Activated CD4-positive, alpha-beta T cell treated with anti-CD3 and anti-CD28 coated beads for 48 hours (primary cell): ENCODE results near the gene DMBT1.

ENCODE experiments used
- DNase-seq: peaks from one replicate; pipeline ENCODE4 v3.0.0-alpha.2; 2020

The DMBT1 gene

GRCh38 chr10:122560279-122560804, at the start of gene DMBT1:
DMBT1 (plus strand) TSS chr10:122560754; CDS start chr10:122560771, 17 bp downstream.
- no peak for DNase-seq

DNA sequence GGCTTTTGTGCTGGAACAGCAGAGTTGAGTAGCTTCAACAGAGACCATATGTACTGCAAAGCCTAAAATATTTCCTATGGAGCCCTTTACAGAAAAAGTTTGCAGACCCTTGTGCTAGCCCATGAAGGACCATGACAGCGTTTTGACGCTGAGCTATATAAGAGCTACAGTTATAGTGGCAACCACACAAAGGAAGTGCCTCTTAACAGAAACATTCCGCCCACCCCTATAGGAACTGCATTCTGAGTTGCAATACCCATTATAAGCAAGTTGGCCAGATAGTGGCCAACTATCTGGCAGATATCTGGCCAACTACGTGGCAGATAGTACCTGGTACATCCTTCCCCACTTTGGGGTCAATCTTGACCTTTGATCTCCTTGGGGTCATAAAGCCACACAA, 47.5 kb upstream of the DMBT1 start:
- no peak for DNase-seq

DNA sequence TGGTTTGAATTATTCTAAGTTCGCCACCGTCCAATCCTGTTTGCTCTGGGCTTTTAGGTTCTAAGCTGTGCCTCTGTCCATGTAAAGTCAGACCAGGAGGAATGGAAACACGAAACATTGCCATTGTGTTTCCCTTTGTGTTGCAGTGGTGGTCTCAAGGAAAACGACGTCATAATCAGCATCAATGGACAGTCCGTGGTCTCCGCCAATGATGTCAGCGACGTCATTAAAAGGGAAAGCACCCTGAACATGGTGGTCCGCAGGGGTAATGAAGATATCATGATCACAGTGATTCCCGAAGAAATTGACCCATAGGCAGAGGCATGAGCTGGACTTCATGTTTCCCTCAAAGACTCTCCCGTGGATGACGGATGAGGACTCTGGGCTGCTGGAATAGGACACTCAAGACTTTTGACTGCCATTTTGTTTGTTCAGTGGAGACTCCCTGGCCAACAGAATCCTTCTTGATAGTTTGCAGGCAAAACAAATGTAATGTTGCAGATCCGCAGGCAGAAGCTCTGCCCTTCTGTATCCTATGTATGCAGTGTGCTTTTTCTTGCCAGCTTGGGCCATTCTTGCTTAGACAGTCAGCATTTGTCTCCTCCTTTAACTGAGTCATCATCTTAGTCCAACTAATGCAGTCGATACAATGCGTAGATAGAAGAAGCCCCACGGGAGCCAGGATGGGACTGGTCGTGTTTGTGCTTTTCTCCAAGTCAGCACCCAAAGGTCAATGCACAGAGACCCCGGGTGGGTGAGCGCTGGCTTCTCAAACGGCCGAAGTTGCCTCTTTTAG, 46.3 kb upstream of the DMBT1 start:
- no peak for DNase-seq

GRCh38 chr10:122515022-122515424, 45.5 kb upstream of the DMBT1 start:
- no peak for DNase-seq

DNA sequence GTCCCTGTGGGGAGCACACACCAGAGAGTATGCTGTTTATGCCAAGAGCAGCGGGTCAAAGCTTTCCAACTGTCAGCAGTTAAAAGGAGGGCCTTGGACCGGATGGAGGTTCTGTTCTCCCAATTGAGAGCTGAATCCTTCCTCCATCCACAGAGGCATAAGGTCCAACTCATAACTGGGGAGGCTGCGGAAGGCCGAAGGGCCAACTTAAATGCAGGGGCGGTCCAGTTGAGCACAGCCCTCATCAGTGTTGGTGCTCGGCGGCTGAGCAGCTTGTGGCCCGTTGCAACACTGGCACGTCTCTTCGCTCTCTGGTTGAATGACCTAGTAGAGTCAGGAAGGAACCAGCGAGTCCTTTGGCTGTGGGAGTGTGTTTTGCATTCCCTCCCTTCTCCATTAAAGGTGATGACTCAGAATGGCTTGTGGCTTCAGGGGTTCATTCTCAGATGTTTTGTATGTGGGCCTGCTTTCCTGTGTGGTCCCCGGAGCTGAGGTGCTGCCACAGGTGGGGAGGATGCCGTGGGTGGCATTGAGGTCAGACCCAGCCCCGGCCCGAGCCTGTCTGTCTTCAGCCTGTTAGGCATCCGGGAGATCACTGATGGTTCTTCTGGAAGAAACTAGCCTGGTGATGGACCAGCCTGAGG, 44.8 kb upstream of the DMBT1 start:
- peak; percentile 71 for DNase-seq

- DNase-seq: no peak
Measured at GRCh38 chr10:122516734-122517133, 43.8 kb upstream of the DMBT1 start.

- DNase-seq: no peak
Measured at GRCh38 chr10:122519144-122519543, 41.4 kb upstream of the DMBT1 start.

- no peak for DNase-seq
Measured at GRCh38 chr10:122519873-122520272, 40.7 kb upstream of the DMBT1 start.

DNA sequence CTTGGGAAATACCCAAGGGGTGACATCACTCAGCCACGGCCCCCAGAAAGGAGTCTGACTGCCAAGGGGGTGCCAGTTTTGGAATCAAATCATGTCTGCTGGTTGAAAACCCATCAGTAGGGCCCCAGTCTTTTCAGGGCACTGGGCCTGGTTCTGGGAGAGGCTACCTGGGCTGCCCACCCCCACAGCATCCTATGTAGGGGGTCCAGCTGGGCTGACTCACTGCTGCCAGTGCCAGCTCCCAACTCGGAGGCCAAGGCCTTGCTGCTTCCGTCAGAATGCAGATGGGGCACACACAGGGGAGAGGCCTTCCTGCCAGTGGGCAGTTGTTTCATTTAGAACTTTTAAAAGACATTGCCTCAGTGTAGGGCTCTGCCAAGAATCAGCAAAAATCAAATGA, 39.5 kb upstream of the DMBT1 start:
- DNase-seq: no peak

GRCh38 chr10:122524811-122525210, 35.7 kb upstream of the DMBT1 start:
- DNase-seq: no peak

DNA sequence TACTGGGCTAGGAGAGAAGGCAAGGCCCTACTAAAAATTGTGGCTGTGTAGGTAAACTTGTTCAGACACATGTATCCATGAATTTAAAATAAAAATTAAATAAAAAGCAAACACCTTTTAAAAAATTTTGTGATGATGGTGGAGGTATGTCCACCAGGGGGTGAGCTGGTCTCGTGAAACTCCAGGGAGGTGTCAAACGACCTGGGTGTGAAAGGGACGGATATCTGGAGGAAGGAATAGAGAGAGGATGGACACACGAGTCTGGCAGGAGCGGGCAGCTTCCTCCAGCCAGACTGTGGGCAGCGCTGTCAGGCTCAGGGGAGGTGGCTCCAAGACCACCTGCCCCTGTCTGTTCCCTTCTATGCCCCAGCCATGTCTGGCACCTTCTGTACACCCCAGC, 34.8 kb upstream of the DMBT1 start:
- peak; percentile 27 for DNase-seq

- DNase-seq: no peak
Measured at GRCh38 chr10:122526892-122527291, 33.7 kb upstream of the DMBT1 start.

DNA sequence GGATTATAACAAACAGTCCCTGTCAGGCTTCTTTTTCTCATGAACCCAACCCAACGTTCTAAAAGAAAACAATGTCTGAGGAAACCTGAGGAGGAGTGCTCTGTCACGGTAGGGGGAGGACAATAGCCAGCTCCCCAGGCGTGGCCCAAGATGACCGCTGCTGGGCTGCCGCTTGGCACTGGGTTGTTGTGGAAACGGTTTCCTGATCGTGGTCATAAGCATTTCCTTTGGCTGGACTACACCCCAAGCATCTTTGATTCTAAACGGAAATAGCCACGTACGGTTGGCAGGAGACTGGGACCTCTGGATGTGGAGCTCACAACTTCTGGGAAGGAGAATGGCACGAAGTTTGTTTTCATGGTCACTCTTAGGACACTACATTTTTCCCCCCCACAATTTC, 30.4 kb upstream of the DMBT1 start:
- no peak for DNase-seq

DNA sequence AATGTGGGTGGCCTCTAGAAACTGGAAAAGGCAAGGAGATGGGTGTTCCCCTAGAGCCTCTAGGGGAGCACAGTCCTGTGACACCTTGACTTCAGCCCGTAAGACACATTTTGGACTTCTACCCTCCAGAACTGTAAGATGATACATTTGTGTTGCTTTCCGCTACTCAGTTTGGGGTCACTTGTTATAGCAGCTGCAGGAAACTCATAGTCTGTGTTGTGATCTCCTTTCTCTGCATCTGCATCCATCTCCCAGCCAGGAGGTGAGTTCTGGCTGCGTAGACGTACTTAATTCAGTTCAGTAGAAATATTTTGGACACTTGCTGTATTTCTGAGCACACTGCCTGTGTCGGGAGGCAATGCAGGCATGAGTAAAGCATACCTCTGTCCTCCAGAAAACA, 29.3 kb upstream of the DMBT1 start:
- DNase-seq: no peak

DNA sequence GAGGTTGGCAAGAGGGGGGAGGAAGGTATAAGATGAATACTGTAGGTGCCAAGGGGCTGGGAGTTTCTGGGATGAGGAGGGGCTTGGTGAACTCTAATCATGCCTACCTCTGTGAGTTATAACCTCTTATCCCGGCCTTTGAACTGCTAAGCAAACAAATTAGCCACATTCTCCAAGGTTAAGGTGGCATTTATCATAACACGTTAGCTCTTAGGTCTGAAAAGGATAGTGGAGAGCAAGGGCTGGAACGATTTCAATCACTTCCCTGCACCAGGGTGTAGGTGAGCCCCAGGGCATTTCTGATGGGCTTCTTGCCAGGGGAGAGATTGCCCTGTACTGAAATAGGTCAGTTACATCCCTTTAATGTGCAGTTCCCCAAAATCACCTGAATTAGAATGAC, 28.6 kb upstream of the DMBT1 start:
- no peak for DNase-seq

DNA sequence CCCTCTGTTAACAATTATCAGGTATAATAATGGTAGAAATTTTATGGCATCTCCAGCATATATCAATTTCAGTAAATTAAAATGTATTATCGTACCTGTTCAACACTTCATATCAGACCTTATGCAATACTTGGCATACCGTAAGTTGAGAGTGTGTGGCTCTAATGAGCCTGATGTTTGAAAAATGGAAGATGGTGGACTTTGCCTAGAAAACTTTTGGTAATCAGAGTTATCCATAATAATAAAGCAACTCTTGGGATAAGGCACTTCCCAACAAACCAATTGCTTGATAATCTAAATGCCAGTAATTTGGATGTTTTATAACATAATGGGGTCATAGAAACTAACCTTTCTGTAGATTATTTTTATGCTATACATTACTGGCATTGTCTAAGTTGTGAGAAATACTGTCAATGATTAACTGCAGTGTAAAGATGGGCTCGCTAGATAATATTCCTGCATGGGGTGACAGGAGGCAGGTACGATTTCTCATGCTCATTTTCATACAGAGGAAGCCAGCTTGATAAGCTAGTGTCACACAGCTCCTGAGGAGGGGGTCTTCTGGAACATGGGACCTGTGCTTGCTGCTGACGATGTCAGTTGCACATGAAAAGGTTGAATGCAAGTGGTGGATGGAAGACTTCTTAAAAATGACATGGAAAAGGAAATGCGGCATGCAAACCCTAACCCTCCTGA, 27.8 kb upstream of the DMBT1 start:
- no peak for DNase-seq

DNA sequence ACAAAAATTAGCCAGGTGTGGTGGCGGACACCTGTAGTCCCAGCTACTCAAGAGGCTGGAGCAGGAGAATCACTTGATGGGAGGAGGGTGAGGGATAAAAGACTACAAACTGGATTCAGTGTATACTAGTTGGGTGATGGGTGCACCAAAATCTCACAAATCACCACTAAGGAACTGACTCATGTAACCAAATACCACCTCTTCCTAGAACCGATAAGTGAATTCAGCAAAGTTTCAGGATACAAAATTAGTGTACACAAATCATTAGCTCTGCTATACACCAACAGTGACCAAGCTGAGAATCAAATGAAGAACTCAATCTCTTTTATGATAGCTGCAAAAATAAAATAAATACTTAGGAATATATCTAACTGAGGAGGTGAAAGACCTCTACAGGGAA, 23.0 kb upstream of the DMBT1 start:
- DNase-seq: no peak

DNA sequence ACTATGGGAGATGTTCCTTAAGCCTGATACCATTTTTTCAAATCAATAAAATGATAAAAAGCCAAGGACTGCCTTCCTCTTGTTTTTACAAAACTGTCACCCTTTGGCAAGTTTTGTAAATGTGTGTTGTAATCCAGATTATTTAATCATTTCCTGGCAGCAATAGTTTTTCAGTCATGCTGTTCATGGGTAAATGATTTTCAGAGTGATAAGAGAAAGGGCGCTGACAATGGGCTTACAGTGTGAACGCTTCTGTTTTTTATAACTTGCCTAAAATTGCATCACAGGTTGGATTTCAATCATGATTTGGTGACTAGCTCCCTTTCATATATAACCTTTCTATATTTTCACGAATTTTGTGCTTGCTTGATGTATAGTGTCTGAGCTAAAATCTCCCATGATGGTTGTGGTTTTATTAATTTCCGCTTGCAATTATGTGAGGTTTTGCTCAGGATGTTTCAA, 19.0 kb upstream of the DMBT1 start:
- no peak for DNase-seq

DNA sequence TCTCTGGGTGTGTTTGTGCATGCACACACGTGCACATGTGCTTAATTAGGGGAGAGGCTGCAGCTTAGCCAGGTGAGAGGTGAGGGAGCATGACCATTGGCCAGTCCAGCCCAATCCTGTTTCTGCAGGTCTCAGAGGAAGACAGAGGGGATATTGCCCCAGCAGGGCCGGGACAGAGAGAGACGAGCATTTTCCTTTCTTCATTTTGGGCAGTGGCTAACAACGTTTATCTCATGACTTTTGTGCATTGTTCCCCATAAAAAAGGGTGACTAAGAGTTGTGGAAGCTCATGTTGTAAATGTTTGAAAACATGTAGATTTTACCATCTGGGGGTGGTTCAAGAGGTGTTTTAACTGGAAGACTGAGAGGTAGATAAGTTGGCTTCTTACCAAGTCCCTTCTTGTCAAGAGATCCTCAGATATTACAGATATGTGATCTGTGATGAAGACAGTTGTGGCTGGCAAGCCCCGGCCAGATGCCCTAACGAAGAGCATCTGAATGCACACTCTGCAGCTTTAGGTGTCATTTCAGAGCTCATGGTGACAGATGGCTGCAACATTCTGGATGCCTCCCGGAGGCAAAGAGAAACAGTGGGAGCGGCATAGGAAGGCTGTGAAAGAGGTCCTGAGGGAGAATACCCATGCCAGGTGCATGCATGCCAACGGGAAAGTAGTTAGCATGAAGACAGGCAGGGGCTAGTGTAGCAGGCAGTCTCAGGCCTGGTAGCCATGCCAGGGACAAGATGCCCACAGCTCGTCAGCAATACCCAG, 16.7 kb upstream of the DMBT1 start:
- DNase-seq: no peak

- DNase-seq: no peak
Measured at GRCh38 chr10:122544493-122544892, 16.1 kb upstream of the DMBT1 start.

- DNase-seq: no peak
Measured at GRCh38 chr10:122546242-122546641, 14.3 kb upstream of the DMBT1 start.

DNA sequence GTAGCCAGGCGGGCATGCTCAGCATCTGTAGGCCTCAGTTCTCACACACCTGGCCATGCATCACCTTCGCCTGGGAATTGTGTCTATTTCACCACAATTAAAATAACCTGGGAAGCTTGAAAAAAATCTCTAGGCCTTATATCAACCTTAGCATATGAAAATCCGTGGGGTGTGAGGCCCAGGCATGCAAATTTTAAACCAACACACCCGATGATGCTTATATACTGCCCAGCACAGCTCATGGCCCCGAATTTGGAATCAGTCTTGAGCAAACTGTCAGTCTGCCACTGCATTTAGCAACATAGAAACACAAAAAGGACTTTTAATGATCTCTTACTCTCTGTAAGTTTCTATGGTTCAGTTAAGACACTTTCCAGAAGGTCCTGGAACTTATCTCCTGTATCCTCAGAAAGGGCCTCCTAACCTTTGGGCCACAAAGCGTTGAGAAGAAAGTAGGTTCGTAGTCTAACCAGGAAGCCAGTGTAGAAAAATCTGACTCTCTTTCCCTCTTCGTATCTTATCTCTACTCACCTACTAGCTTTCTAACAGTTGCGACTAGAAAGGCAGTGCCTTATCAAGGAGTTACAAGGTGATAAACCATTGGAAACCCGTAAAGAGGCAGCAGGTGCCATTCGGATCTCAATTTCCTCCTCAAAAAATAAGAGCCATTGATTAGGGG, 12.0 kb upstream of the DMBT1 start:
- no peak for DNase-seq
